HepG2 (cell line): ENCODE results near the gene F12. TPM values are rescaled to one million over a fixed set of nuclear protein-coding genes. Genes with fewer than 3 reads are reported as not detected.

Experiments
- ARHGAP35 ChIP-seq: sonication (generic); formaldehyde crosslinking; IDR thresholded peaks from 2 replicates; pipeline ENCODE4 v1.9.0; 2022; ENCODE audit warnings: mild to moderate bottlenecking, inconsistent platforms, moderate library complexity, missing genetic modification reagents, borderline replicate concordance
- ATF4 ChIP-seq, 2 experiments: fragments of 450-650 bp in 1 of 2; sonication (generic) in 1 of 2; formaldehyde crosslinking; IDR thresholded peaks; 2 replicates each; pipeline versions ENCODE4 v1.5.0 to v1.8.0; 2020 to 2022; ENCODE audit warnings: mild to moderate bottlenecking in 1 of 2, missing genetic modification reagents in 1 of 2
- CHD4 ChIP-seq: fragments of 200-600 bp; sonication (generic); IDR thresholded peaks from 2 replicates; pipeline ENCODE4 v1.7.0; 2017; ENCODE audit warnings: mild to moderate bottlenecking, low read length, borderline replicate concordance
- DNMT3B ChIP-seq: conservative IDR thresholded peaks from 2 replicates; pipeline ENCODE4 v1.6.1; 2016; ENCODE audit warnings: missing biosample characterization, control low read depth
- EEA1 ChIP-seq: sonication (generic); formaldehyde crosslinking; IDR thresholded peaks from 2 replicates; pipeline ENCODE4 v1.5.1; 2020; ENCODE audit warnings: mild to moderate bottlenecking, missing genetic modification reagents, borderline replicate concordance
- FOSL2 ChIP-seq: sonication (generic); formaldehyde crosslinking; IDR thresholded peaks from 2 replicates; pipeline ENCODE4 v1.4.0; 2020; ENCODE audit warnings: missing genetic modification reagents
- HMG20A ChIP-seq: IDR thresholded peaks from 2 replicates; pipeline ENCODE4 v1.6.1; 2016; ENCODE audit warnings: borderline replicate concordance
- HNRNPH1 ChIP-seq: fragments of 200-400 bp; formaldehyde crosslinking; optimal IDR thresholded peaks from 2 replicates; pipeline ENCODE3; 2017; ENCODE audit warnings: mild to moderate bottlenecking, low read depth, low read length
- KDM5A ChIP-seq: fragments of 200-600 bp; sonication (generic); IDR thresholded peaks from 2 replicates; pipeline ENCODE4 v1.7.0; 2018; ENCODE audit warnings: antibody characterized with exemption, mild to moderate bottlenecking, low read length, borderline replicate concordance
- NCOA2 ChIP-seq: sonication (generic); formaldehyde crosslinking; IDR thresholded peaks from 2 replicates; pipeline ENCODE4 v1.8.0; 2022; ENCODE audit warnings: inconsistent platforms
- SOX13 ChIP-seq, 3 experiments: fragments of 450-650 bp in 1 of 3; sonication (generic) in 1 of 3; formaldehyde crosslinking in 1 of 3; IDR thresholded peaks in 2 of 3; conservative IDR thresholded peaks in 1 of 3; 2 replicates each; pipeline versions ENCODE4 v1.5.0 to v1.6.1; 2016 to 2020; ENCODE audit warnings: antibody characterized with exemption in 1 of 3, mild to moderate bottlenecking in 1 of 3, missing compliant biosample characterization in 1 of 3, missing genetic modification reagents in 1 of 3, moderate library complexity in 1 of 3
- STAG1 ChIP-seq: sonication (generic); formaldehyde crosslinking; IDR thresholded peaks from 2 replicates; pipeline ENCODE4 v1.4.0; 2020; ENCODE audit warnings: missing genetic modification reagents
- U2AF1 ChIP-seq: fragments of 200-400 bp; formaldehyde crosslinking; optimal IDR thresholded peaks from 2 replicates; pipeline ENCODE3; 2017; ENCODE audit warnings: mild to moderate bottlenecking, low read depth, low read length
- ZBTB8A ChIP-seq: sonication (generic); formaldehyde crosslinking; IDR thresholded peaks from 2 replicates; pipeline ENCODE4 v1.4.0; 2020; ENCODE audit warnings: mild to moderate bottlenecking, low read depth, missing genetic modification reagents, borderline replicate concordance
- ZNF136 ChIP-seq: sonication (generic); formaldehyde crosslinking; IDR thresholded peaks from 2 replicates; pipeline ENCODE4 v1.8.1; 2022; ENCODE audit warnings: low read depth, mild to moderate bottlenecking, moderate library complexity, missing genetic modification reagents
- ZNF138 ChIP-seq: sonication (generic); formaldehyde crosslinking; IDR thresholded peaks from 2 replicates; pipeline ENCODE4 v1.5.0; 2020; ENCODE audit warnings: mild to moderate bottlenecking, low read depth, missing genetic modification reagents
- ZNF337 ChIP-seq: sonication (generic); formaldehyde crosslinking; IDR thresholded peaks from 2 replicates; pipeline ENCODE4 v1.5.1; 2020; ENCODE audit warnings: missing genetic modification reagents, low read depth, mild to moderate bottlenecking, borderline replicate concordance
- ZNF652 ChIP-seq: IDR thresholded peaks from 2 replicates; pipeline ENCODE4 v1.6.1; 2016; ENCODE audit warnings: low read depth, borderline replicate concordance
- ZNF792 ChIP-seq: IDR thresholded peaks from 2 replicates; pipeline ENCODE4 v1.6.1; 2016
- polyA plus RNA-seq, 8 experiments: library from polyadenylated mRNA; depleted of rRNA in 3 of 8; stranded (reverse) in 7 of 8; unstranded in 1 of 8; fragments of >200 nt; fragmentation: Illumina TruSeq in 4 of 8; extraction: Trizol in 4 of 8; gene quantifications; 2 replicates each; pipeline versions ENCODE4 v1.2.1 to v1.2.3, GENCODE V29; 2011 to 2016; ENCODE audit warnings: low read depth in 4 of 8, missing spikeins in 1 of 8, mixed read lengths in 1 of 8; ENCODE audit not compliant: insufficient read depth in 1 of 8
- total RNA-seq, 5 experiments: library from RNA; depleted of rRNA; stranded (reverse); fragments of >200 nt; fragmentation: Illumina TruSeq; extraction: Trizol; gene quantifications; 2 replicates each; pipeline ENCODE4 v1.2.3, GENCODE V29; 2016; ENCODE audit warnings: low read depth in 1 of 5
- TF ChIP-seq, protein P1 (sequence below): sonication (generic); formaldehyde crosslinking; IDR thresholded peaks from 2 replicates; pipeline ENCODE4 v1.5.0; 2020; ENCODE audit warnings: mild to moderate bottlenecking, missing genetic modification reagents
- TF ChIP-seq, protein P2 (sequence below): sonication (generic); formaldehyde crosslinking; IDR thresholded peaks from 2 replicates; pipeline ENCODE4 v1.4.0; 2020; ENCODE audit warnings: mild to moderate bottlenecking, missing genetic modification reagents
- TF ChIP-seq, protein P3 (sequence below): sonication (generic); formaldehyde crosslinking; IDR thresholded peaks from 2 replicates; pipeline ENCODE4 v1.4.0; 2020; ENCODE audit warnings: missing genetic modification reagents
- TF ChIP-seq, protein P4 (sequence below): IDR thresholded peaks from 2 replicates; pipeline ENCODE4 v1.6.1; 2016; ENCODE audit warnings: missing biosample characterization, missing genetic modification reagents, low read depth

F12 gene
- total and polyA plus RNA-seq, 2 of the 13 experiments (the other 11 are each of a cell fraction or from before 2014, with no cell fraction given), result 2.5 to 3.0 TPM

- TF ChIP-seq ATF4 (CRISPR knock-in tag; IDR thresholded peaks at IDR 0.05), result no peak
- no peak for TF ChIP-seq ARHGAP35
- TF ChIP-seq ZBTB8A (CRISPR knock-in tag), result no peak
- TF ChIP-seq KDM5A, result no peak
- TF ChIP-seq U2AF1, result no peak
- TF ChIP-seq ZNF136, result no peak
- TF ChIP-seq, protein P1, sequence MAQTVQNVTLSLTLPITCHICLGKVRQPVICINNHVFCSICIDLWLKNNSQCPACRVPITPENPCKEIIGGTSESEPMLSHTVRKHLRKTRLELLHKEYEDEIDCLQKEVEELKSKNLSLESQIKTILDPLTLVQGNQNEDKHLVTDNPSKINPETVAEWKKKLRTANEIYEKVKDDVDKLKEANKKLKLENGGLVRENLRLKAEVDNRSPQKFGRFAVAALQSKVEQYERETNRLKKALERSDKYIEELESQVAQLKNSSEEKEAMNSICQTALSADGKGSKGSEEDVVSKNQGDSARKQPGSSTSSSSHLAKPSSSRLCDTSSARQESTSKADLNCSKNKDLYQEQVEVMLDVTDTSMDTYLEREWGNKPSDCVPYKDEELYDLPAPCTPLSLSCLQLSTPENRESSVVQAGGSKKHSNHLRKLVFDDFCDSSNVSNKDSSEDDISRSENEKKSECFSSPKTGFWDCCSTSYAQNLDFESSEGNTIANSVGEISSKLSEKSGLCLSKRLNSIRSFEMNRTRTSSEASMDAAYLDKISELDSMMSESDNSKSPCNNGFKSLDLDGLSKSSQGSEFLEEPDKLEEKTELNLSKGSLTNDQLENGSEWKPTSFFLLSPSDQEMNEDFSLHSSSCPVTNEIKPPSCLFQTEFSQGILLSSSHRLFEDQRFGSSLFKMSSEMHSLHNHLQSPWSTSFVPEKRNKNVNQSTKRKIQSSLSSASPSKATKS (CRISPR knock-in tag), result no peak
- TF ChIP-seq DNMT3B (CRISPR knock-in tag), result peak; percentile 73; the same call in 1 of the 2 replicates
- no peak for TF ChIP-seq HNRNPH1
- no peak for TF ChIP-seq CHD4
- TF ChIP-seq STAG1, result no peak
- TF ChIP-seq, protein P2, sequence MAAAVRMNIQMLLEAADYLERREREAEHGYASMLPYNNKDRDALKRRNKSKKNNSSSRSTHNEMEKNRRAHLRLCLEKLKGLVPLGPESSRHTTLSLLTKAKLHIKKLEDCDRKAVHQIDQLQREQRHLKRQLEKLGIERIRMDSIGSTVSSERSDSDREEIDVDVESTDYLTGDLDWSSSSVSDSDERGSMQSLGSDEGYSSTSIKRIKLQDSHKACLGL (CRISPR knock-in tag), result no peak
- TF ChIP-seq, protein P3, sequence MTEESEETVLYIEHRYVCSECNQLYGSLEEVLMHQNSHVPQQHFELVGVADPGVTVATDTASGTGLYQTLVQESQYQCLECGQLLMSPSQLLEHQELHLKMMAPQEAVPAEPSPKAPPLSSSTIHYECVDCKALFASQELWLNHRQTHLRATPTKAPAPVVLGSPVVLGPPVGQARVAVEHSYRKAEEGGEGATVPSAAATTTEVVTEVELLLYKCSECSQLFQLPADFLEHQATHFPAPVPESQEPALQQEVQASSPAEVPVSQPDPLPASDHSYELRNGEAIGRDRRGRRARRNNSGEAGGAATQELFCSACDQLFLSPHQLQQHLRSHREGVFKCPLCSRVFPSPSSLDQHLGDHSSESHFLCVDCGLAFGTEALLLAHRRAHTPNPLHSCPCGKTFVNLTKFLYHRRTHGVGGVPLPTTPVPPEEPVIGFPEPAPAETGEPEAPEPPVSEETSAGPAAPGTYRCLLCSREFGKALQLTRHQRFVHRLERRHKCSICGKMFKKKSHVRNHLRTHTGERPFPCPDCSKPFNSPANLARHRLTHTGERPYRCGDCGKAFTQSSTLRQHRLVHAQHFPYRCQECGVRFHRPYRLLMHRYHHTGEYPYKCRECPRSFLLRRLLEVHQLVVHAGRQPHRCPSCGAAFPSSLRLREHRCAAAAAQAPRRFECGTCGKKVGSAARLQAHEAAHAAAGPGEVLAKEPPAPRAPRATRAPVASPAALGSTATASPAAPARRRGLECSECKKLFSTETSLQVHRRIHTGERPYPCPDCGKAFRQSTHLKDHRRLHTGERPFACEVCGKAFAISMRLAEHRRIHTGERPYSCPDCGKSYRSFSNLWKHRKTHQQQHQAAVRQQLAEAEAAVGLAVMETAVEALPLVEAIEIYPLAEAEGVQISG (CRISPR knock-in tag), result no peak
- peak; percentile 61; the same call in 1 of the 2 replicates for TF ChIP-seq NCOA2 (CRISPR knock-in tag)
- peak; percentile 53; the same call in 1 of the 2 replicates for TF ChIP-seq HMG20A (CRISPR knock-in tag)
- 0 out of 2 replicates have a peak, but pooled peaks have one; percentile 32 for TF ChIP-seq ZNF792
- TF ChIP-seq EEA1 (CRISPR knock-in tag), result no peak
- no peak for TF ChIP-seq ZNF337
- peak; percentile 64 for TF ChIP-seq FOSL2 (CRISPR knock-in tag)
- TF ChIP-seq, protein P4, sequence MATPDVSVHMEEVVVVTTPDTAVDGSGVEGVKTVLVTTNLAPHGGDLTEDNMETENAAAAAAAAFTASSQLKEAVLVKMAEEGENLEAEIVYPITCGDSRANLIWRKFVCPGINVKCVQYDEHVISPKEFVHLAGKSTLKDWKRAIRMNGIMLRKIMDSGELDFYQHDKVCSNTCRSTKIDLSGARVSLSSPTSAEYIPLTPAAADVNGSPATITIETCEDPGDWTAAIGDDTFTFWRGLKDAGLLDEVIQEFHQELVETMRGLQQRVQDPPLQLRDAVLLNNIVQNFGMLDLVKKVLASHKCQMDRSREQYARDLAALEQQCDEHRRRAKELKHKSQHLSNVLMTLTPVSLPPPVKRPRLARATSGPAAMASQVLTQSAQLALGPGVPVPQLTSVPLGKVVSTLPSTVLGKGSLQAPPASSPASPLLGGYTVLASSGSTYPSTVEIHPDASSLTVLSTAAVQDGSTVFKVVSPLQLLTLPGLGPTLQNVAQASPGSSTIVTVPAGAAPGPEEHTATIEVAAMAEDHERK, result no peak
- no peak for TF ChIP-seq ZNF138
- no peak for TF ChIP-seq SOX13 (IDR thresholded peaks at IDR 0.05)
- peak in 1 of 2 experiments; percentile 75; a peak in 2 of 4 replicates for TF ChIP-seq SOX13 (CRISPR knock-in tag; conservative IDR thresholded peaks at IDR 0.05 in 1 of 2, IDR thresholded peaks at IDR 0.05 in 1 of 2)
- no peak for TF ChIP-seq ZNF652 (CRISPR knock-in tag)
These were observed 55.1 kb downstream of the F12 start (continued) for GRCh38 chr5:177354256-177354655.
